Islet precursor cell (in vitro differentiated cells): ENCODE results near the gene DMRT1.

ENCODE experiments used
- DNase-seq: peaks from one replicate; pipeline ENCODE4 v3.0.0-alpha.2; 2018

Gene DMRT1

DNA sequence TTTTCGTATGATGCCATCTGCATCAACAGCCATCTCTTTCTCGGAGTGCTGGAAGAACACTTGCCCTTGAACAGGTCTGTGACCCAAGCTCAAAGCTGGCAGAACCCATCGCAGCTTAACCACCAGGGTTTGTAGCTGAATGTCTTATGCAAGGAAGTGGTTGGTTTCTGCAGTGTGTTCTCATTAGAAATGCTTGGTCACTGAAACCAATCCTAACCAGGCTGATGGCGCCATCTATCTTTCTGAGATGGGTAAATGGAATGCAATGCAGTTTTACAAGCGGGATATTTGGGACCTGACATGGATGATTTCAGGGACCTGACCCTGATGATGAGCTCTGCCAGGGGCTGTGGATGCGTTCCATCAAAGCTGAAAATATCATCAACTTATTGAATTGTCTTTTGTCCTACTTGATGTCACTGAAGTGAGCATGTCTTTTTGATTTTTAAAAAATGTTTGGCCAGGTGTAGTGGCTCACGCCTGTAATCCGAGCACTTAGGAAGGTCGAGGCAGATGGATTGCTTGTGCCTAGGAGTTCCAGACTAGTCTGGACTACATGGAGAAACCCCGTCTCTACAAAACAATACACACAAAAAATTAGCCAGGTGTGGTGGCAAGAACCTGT, 163.7 kb downstream of the DMRT1 start:
- peak; percentile 71 for DNase-seq

DNA sequence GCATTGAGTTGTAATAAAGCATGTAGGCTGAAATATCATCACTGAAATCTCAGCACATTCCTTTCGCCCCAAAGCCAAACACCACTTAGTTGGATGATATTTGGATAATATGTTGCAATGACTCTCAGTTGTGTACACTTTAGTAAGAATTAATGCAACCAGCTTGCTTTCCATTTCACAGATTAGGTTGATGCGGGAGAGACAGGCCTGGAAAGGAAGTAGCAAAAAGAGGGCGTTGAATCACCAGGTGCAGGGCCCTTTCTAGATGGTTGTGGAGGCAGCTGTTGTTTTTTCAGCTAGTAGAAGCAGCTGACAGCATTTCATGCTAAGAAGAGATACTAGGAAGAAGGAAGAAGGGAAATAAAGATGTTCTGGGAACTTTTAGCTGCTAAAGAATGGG, 165.8 kb downstream of the DMRT1 start:
- DNase-seq: no peak

DNA sequence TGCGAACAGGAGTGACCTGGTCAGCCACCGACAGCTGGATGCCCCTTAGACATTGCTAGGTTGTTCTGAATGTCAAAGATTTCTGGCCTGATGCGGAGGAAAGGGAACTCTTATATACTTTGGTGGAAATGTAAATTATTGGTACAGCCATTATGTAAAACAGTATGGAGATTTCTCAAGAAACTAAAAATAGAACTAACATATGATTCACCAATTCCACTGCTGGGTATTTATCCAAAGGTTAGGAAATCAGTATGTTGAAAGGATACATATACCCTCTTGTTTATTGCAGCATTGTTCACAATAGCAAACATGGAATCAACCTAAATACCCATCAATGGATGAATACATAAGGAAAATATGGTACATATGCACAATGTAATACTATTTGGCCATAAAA, 166.7 kb downstream of the DMRT1 start:
- no peak for DNase-seq

DNA sequence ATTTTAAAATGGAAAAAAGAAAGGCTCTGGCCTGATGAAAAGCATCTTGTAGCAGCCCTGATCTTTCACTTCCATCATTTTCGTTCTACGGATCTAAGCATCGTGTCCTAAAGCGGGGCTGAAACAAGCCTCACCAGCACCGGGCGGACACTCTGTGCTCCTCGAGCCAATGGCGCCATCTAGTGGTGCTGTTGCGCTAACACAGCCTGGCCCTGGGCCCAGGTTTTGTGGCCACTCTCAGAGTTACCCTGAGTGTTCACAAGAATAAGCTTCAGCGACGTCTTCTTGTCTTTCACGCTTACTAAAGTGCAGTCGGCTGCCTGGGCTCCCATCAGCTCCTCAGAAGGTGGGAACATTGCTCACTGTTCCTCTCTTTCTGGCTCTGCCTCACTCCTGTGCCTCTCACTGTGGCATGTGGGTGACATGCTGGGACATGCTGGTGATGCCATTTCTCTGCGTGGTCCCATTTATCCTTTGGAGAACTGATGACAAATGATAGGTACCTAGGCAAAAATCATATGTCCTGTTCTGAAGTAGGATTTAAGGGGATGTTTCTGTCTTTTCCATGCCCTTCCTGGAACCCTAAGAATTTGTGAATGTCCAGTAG, 167.7 kb downstream of the DMRT1 start:
- peak; percentile 85 for DNase-seq

DNA sequence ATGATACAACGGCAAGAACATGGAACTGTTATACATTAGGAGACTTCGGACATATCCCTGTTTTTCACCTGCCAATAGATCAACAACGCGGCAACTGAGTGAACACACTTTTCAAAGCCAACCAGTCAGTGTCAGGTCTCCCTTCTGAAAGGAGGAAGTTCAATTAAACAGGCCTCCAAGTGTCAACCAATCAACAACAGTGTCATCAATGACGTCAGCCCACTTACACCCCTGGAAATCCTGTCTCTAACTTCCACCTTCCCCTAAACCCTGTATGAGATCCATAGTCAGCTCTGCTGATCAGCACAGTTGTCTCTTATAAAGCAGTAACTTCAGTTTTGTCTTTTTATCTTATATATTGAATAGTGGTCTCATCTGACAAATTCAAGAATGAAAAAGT, 171.5 kb downstream of the DMRT1 start:
- no peak for DNase-seq

DNA sequence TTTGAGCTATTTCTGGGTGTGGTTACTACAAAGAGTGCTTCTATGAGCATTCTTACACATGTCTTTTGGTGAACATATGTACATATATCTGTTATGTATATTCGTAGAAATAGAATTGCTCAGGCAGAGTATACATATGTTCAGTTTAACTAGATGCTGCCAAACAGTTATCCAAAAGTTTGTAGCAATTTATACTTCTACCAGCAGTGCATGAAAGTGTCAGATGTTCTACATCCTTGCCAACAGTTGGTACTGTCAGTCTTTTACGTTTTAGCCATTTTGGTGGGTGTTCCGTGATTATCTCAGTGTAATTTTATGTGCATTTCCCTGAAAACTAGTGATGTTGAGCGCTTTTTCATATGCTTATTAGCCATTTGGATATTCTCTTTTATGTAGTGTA, 172.7 kb downstream of the DMRT1 start:
- DNase-seq: no peak

DNA sequence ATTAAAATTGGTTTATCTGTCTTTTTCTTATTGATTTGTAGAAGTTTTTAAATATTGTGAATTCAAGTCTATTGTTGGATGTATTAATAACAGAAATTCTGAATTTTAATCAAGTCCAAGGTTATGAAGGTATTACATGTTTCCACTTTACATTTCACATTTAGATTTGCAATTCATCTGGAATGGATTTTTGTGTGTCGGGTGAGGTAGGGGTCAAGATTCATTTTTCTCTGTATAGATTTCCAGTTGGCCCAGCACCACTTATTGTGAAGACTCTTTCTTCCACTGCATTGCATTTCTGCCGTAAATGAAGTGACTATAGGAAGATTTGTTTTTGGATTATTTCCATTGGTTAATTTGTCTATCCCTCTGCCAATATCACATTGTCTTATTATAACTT, 173.1 kb downstream of the DMRT1 start:
- no peak for DNase-seq

DNA sequence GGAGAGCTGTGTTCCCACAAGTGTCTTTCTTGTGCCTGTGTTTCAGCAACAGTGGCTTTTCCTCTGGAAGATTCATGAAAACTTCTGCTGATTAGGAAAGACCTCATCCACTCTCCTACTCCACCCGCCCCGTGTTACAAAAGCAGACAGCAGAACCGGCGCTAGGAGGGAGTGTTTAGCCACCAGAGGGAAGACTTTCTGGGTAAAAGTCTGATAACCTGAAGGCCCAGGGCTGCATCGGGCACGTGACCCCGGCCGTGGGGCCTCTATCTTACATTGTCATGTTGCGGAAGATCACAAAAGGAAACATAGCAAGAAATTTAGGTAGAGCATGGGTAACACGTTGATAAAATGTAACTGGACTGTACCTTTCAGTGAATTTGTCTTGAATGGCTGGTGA, 176.6 kb downstream of the DMRT1 start:
- peak; percentile 61 for DNase-seq
